ENCODE data around the gene FUCA1. TPM values are rescaled to one million over a fixed set of nuclear protein-coding genes. Genes with fewer than 3 reads are reported as not detected.

The FUCA1 gene
- total and polyA plus RNA-seq, 10 of the 15 experiments (the other 5 are each of a cell fraction or from before 2014, with no cell fraction given), result 33.3 to 117 (median 52.6) TPM

- TF ChIP-seq PRDM15 (CRISPR knock-in tag; IDR thresholded peaks at IDR 0.05), result no peak
- TF ChIP-seq EZH2 (IDR thresholded peaks at IDR 0.05; ENCODE audit: borderline replicate concordance, control insufficient read depth, low read depth, low read length), result no peak
- TF ChIP-seq, protein P1, sequence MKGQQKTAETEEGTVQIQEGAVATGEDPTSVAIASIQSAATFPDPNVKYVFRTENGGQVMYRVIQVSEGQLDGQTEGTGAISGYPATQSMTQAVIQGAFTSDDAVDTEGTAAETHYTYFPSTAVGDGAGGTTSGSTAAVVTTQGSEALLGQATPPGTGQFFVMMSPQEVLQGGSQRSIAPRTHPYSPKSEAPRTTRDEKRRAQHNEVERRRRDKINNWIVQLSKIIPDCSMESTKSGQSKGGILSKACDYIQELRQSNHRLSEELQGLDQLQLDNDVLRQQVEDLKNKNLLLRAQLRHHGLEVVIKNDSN (IDR thresholded peaks at IDR 0.05; ENCODE audit: borderline replicate concordance, extremely low read length, insufficient read depth, low read depth, low read length), result no peak
- TF ChIP-seq ZNF24 (IDR thresholded peaks at IDR 0.05), result no peak
- no peak for TF ChIP-seq CREB1 (IDR thresholded peaks at IDR 0.05; ENCODE audit: low read depth)
- TF ChIP-seq ATF3 (IDR thresholded peaks at IDR 0.05; ENCODE audit: borderline replicate concordance, extremely low read depth, low read depth, low read length), result no peak
- TF ChIP-seq POLR2AphosphoS5 (IDR thresholded peaks at IDR 0.05; ENCODE audit: low read length), result no peak
- TF ChIP-seq CHD2 (IDR thresholded peaks at IDR 0.05; ENCODE audit: borderline replicate concordance, low read depth, low read length), result no peak
- TF ChIP-seq PAX8 (IDR thresholded peaks at IDR 0.05), result no peak
Observed at GRCh38 chr1:23895993-23896392, 27.9 kb upstream of the FUCA1 start (continued).
